ENCODE measurements around the gene SCAI.
"Not testable (repeated sequence)": the region's sequence is repeated elsewhere in the genome, so short reads cannot be mapped to it uniquely, and the experiment has no call there.

Gene SCAI

DNA sequence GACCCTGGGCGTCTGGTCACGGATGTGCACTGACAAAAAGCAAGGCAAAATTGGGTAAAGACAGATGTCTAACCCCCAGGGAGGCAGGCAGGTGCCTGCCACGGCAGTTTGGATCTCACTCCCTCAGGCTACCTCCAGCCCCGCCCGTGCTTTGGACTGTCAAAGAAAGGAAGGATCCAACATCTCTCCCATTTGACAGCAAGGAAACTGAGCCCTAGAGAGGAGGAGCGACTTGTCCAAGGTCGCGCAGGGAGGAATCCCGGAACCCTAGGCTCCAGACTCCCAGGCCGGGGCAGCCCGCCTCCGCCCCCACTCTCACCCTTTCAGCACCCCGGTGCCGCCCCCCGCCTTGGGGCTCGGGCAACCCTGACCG is 202.8 kb downstream of the SCAI start:
- DNase-seq = peak; percentile 48

GRCh38 chr9:124939944-124940343 is 203.4 kb downstream of the SCAI start:
- DNase-seq = no peak

DNA sequence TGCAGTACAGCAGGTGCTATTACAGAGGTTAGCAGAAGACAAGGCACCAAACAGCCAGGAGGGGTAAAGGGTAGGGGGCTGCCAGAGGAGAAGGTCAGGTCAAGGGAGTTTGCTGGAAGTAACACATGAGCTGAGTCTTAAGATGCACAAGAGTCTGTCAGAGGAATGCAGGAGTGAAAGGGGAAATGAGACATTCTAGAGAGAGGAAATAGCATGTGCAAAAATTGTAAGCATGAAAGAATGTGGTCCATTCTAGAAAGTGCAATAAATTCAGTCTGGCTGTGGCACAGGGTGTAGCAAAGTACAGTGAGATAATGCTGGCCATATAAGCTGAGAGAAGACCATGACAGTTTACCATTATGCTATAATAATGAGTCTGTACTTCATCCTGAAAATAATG is 209.0 kb downstream of the SCAI start:
- no peak for DNase-seq

- DNase-seq = no peak
Observed at GRCh38 chr9:124932333-124932732, 211.0 kb downstream of the SCAI start.

GRCh38 chr9:124929464-124929863 is 213.9 kb downstream of the SCAI start:
- no peak for DNase-seq

DNA sequence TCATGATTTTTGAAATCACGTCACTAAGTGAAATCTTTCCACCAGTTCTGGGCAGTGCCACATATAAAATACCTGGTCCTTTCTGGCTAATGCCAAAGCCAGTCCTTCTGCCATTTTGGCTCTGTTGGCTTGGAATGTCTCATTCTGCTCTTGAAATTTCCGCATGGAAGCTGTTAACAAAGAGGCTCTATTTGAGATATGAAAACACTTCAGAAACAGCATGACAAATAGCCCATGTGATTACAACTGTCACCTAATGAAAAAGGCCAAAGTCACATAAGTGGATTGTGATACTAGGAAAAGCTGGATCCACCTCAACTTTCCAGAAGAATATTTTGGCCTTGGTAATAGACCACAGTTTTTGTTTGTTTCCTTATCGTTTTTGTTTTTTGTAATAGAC is 215.2 kb downstream of the SCAI start:
- DNase-seq = no peak

GRCh38 chr9:124920394-124920793 is 222.9 kb downstream of the SCAI start:
- DNase-seq = not testable (repeated sequence)

DNA sequence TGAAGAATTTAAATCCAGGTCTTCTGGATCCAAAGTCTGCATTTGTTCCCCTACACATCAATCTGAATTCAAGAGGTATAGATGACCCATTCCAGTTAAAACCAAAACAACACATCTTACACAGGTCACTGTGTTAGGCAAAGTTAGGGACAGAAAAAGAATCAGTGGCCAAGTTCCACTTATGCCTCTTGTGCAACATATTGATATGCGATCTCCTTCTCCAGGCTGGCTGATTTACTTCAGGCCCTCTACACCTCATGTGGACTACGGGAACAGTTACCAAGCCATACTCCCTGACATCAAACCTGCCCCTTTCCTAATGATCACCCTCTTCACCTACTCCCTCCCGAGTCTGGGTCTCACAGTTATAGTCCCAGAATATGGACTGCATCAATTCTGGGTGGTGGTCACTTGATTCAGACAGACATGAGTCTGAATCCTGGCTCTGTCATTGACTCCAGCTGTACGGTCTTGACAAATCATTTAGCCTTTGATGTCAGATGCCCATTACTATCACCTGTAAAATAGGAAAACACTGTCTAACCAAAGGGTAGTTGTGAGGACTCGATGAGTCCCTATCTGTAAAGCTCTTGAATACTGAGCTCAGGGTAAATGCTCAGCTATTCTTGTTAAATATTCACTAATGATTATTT is 228.4 kb downstream of the SCAI start:
- DNase-seq = no peak

GRCh38 chr9:124913378-124913777 is 229.9 kb downstream of the SCAI start:
- DNase-seq = no peak

DNA sequence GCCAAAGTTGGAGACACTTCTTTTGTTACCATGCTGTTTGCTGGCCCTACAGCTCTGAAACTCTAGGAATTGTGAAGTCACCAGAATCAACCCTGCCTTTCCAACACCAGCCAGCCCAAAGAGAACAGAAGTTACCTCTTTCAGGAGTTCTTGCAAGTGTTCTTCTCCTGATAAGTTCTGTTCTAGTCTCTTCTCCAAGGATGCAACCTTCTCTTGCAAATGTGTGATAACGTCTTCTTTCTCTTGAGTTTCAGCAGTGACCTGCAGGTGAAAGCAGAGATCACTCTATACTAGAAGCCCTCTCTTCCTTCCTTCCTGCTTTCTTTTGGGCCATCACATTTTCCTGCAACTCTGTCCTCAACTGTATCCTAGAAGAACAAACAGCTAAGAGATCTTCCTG is 231.6 kb downstream of the SCAI start:
- no peak for DNase-seq

DNA sequence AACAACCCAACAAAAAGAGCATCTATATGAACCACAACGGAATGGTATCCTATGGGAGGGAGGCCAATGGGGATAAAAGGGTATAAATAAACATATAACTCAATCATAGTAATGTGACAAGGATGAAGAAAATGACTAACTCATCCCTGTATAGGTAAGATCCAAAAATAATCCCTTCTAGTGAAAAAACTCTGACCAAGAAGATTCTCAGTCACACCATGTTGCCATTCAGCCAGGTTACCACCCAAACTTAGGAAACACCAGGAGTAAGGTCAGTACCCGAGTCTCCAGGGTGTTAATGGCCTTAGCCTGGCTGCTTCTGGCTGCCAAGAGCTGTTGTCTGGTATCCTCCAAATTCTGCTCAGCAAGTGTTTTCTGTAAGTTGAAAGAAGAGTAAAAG is 235.2 kb downstream of the SCAI start:
- DNase-seq = no peak

GRCh38 chr9:124906966-124907365 is 236.4 kb downstream of the SCAI start:
- no peak for DNase-seq

GRCh38 chr9:124899845-124900244 is 243.5 kb downstream of the SCAI start:
- DNase-seq = no peak

DNA sequence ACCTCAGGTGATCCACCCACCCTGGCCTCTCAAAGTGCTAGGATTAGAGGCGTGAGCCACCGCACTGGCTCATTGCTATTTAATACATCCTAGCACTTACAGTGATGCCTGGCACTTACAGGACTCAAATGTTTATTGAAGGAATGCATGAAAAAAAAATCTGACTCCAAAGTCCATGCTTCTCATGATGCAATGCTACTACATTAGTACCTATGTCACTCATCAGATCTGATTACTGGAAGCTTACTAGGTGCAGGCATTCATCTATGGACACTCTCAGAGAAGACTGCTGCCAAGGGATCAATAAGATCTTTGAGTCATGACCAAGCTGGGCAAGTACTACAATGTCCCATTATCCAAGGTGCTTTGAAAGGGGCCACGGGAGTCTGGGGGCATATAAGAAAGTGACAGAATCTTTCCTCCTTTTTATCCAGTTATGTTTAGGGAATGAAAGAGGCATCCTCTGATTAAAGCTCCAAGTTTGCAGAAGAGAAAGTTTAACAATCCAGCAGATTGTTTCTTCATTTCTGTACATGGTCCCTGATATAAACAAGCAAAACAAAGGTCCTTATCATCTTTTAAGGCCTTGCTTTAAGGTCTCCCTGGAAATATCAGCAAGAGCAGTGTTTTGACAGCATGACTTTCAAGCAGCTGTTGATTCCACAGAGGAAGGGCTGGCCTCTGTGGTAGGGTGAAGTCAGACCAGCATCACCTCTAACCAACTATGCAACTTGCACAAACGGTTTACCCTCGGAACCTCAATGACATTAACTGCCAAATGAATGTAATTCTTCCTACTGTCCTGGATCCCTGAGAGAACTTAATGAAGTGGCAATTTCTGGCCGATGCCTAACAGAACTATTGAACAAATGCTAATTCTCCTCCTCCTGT is 245.5 kb downstream of the SCAI start:
- DNase-seq = no peak

- DNase-seq = no peak
Observed at GRCh38 chr9:124894741-124895170, 248.6 kb downstream of the SCAI start.

DNA sequence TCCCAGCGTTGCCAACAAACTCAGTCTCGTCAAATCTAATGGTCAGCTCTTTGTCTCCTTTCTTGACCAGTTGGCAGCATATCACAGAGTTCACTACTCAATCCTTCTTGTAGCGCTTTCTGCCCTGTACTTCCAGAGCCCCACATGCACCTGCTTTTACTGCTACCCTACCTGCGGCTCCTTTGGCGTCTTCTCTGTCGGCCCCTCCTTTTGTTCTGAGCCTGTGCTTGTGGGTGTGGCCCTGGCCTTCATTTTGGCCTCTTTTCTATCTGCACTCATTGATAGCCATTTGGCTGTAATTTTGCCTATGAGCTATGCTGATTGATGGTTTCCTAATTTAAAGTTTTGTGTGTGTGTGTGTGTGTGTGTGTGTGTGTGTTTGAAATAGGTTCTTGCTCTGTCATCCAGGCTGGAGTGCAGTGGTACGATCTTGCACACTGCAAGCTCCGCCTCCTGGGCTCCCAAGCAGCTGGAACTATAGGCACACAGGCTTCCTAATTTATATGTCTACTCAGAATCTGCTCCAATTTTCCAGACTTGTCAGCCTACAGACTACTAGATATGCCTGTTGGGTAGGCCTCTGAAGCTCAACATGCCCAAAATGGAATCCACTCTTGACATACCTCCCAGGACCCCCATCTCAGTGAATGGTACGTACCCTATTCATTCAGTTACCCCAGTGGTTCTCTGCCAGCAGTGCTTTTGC is 249.1 kb downstream of the SCAI start:
- DNase-seq = peak; percentile 35
